PC-3 (cell line): ENCODE measurements around the gene COX17. TPM values are rescaled to one million over a fixed set of nuclear protein-coding genes. Genes with fewer than 3 reads are reported as not detected.

Experiments used
- ATAC-seq: fragments of 200-7000 bp; cut with Tn5 transposase; 2 replicates; pipeline ENCODE4 v1.9.1; 2020; ENCODE audit warnings: mild to moderate bottlenecking, moderate library complexity
- BruUV-seq: library from RNA; stranded (reverse); fragments of 400-500 nt; replicated peaks from 2 replicates; lab custom pipeline; 2021; lab: Mats Ljungman, UMichigan
- CTCF ChIA-PET: fragments of 300-600 bp; sonication (Branson Sonifier 250); formaldehyde crosslinking; loops from one replicate; lab custom pipeline; 2022; ENCODE audit warnings: antibody characterized with exemption; lab: Charles Lee
- POLR2A ChIA-PET: fragments of 300-600 bp; sonication (Branson Sonifier 250); formaldehyde crosslinking; loops from one replicate; lab custom pipeline; 2022; ENCODE audit warnings: antibody characterized with exemption; ENCODE audit not compliant: unreplicated experiment; lab: Charles Lee
- DNase-seq: peaks from one replicate; pipeline ENCODE4 v3.0.0-alpha.2; 2015
- H2AFZ ChIP-seq: fragments of 300-600 bp; sonication (generic); 2 replicates; pipeline ENCODE4 v1.6.0; 2016; ENCODE audit warnings: antibody characterized with exemption, low read length
- H3F3A ChIP-seq: fragments of 300-600 bp; sonication (generic); one replicate; pipeline ENCODE4 v1.6.0; 2017; ENCODE audit warnings: antibody characterized with exemption, low read length, control low read depth, mild to moderate bottlenecking; ENCODE audit not compliant: unreplicated experiment
- H3K27ac ChIP-seq: fragments of 300-600 bp; sonication (generic); 2 replicates; pipeline ENCODE4 v1.5.1; 2016; ENCODE audit warnings: mild to moderate bottlenecking, low read length
- H3K27me3 ChIP-seq: fragments of 300-600 bp; sonication (generic); 2 replicates; pipeline ENCODE4 v1.6.1; 2016; ENCODE audit warnings: low read length, mixed read lengths
- H3K36me3 ChIP-seq: fragments of 300-600 bp; sonication (generic); 2 replicates; pipeline ENCODE4 v1.6.1; 2016; ENCODE audit warnings: low read depth, mixed run types, low read length, mixed read lengths
- H3K4me1 ChIP-seq: fragments of 300-600 bp; sonication (generic); 2 replicates; pipeline ENCODE4 v1.5.1; 2016; ENCODE audit warnings: low read length; ENCODE audit not compliant: insufficient read depth
- H3K4me2 ChIP-seq: fragments of 300-600 bp; sonication (generic); 2 replicates; pipeline ENCODE4 v1.6.0; 2016; ENCODE audit warnings: low read length
- H3K4me3 ChIP-seq: fragments of 300-600 bp; sonication (generic); 2 replicates; pipeline ENCODE4 v1.5.1; 2016; ENCODE audit warnings: mild to moderate bottlenecking, low read length, mixed read lengths
- H3K79me2 ChIP-seq: fragments of 300-600 bp; sonication (generic); 2 replicates; pipeline ENCODE4 v1.6.1; 2017; ENCODE audit warnings: low read length, mixed read lengths
- H3K9ac ChIP-seq: fragments of 300-600 bp; sonication (generic); 2 replicates; pipeline ENCODE4 v1.6.0; 2016; ENCODE audit warnings: mild to moderate bottlenecking, low read length
- H3K9me2 ChIP-seq: fragments of 300-600 bp; sonication (generic); replicated peaks from 2 replicates; pipeline ENCODE4 v1.6.1; 2016; ENCODE audit warnings: mixed run types, low read length, mixed read lengths
- H3K9me3 ChIP-seq: fragments of 300-600 bp; sonication (generic); 2 replicates; pipeline ENCODE4 v1.6.1; 2016; ENCODE audit warnings: low read length, mixed read lengths
- H4K20me1 ChIP-seq: fragments of 300-600 bp; sonication (generic); 2 replicates; pipeline ENCODE4 v1.6.1; 2016; ENCODE audit warnings: low read length, mixed read lengths
- EZH2 ChIP-seq: fragments of 300-600 bp; sonication (generic); IDR thresholded peaks from one replicate; pipeline ENCODE4 v1.6.1; 2017; ENCODE audit warnings: antibody characterized with exemption, mild to moderate bottlenecking, low read length; ENCODE audit not compliant: unreplicated experiment
- EZH2phosphoT487 ChIP-seq: fragments of 300-600 bp; sonication (generic); IDR thresholded peaks from 2 replicates; pipeline ENCODE4 v1.6.1; 2018; ENCODE audit warnings: mild to moderate bottlenecking, antibody characterized with exemption, low read length, borderline replicate concordance
- intact Hi-C: fragments of 100-400 bp; cut with micrococcal nuclease; formaldehyde crosslinking; loops from 2 replicates; pipeline ENCODE4 v1.9.0; 2023
- total RNA-seq: library from RNA; depleted of rRNA; stranded (reverse); fragments of >200 nt; gene quantifications from 2 replicates; pipeline ENCODE4 v1.2.3, GENCODE V29; 2014
- TF ChIP-seq, protein P1 (sequence below): fragments of 300-600 bp; sonication (generic); conservative IDR thresholded peaks from 2 replicates; pipeline ENCODE4 v1.5.1; 2017; ENCODE audit warnings: antibody characterized with exemption, low read depth, mild to moderate bottlenecking, low read length

Gene COX17
- total RNA-seq, 1 experiment from 2014 or later: 159 TPM

DNA sequence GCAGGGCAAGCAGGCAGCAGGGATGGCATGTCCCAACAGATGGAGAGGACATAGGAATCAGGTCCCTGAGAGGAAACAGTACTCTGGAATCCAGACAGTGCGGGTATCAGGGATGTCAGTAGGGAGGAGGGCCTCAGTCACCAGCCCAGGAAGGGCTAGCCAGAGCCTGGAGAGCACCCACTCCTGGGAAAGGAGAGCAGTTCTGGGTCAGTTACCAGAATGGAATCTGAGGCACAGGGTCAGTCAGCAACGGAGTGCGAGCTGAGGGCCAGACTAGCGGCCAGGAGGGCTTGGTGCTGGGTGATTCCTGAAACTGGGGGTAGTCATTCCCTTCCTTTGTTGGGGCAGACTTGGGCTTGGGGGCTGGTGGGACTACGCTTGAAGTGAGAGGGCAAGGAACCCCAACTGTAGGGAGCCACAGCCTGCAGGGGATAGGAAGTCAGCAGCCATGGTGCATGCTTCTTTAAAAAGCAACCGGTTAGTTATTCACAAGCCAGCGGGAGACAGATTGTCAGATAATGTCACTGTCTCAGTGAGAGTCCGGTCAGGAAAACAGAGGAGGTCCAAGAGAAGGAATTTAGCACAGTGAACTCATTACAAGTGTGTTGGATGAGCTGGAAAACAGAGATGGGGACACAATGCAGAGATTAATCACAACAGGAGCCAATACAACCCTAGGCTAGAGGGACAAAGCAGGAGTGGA is 51.6 kb downstream of the COX17 start:
- Histone ChIP-seq H3K27ac (no peak overlapping the region), H3K4me1 (peaks cover 24% of the 10 kb centered on the region), H3K9me3 (no peaks in the 10 kb centered on the region), H3K36me3 (no peaks in the 10 kb centered on the region), H3K27me3 (no peaks in the 10 kb centered on the region), H3K79me2 (no peaks in the 10 kb centered on the region), H3K9ac (no peak overlapping the region), H3K9me2 (no peaks in the 10 kb centered on the region), H3K4me2 (no peak overlapping the region), H3F3A (no peaks in the 10 kb centered on the region), H4K20me1 (no peaks in the 10 kb centered on the region), H3K4me3 (no peak overlapping the region), H2AFZ (no peak overlapping the region)
- no peak for ATAC-seq
- no peak for TF ChIP-seq EZH2phosphoT487
- no peak for TF ChIP-seq EZH2
- TF ChIP-seq, protein P1, sequence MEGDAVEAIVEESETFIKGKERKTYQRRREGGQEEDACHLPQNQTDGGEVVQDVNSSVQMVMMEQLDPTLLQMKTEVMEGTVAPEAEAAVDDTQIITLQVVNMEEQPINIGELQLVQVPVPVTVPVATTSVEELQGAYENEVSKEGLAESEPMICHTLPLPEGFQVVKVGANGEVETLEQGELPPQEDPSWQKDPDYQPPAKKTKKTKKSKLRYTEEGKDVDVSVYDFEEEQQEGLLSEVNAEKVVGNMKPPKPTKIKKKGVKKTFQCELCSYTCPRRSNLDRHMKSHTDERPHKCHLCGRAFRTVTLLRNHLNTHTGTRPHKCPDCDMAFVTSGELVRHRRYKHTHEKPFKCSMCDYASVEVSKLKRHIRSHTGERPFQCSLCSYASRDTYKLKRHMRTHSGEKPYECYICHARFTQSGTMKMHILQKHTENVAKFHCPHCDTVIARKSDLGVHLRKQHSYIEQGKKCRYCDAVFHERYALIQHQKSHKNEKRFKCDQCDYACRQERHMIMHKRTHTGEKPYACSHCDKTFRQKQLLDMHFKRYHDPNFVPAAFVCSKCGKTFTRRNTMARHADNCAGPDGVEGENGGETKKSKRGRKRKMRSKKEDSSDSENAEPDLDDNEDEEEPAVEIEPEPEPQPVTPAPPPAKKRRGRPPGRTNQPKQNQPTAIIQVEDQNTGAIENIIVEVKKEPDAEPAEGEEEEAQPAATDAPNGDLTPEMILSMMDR: no peak
- POLR2A ChIA-PET: no interaction called here
- no peak for DNase-seq
- intact Hi-C loops: loop anchor here (5.0 kb wide), 1 partner anchor 48 kb away; the partner anchor contains the start of gene ADPRH
- no TSS peak for BruUV-seq
- CTCF ChIA-PET: no interaction called here

DNA sequence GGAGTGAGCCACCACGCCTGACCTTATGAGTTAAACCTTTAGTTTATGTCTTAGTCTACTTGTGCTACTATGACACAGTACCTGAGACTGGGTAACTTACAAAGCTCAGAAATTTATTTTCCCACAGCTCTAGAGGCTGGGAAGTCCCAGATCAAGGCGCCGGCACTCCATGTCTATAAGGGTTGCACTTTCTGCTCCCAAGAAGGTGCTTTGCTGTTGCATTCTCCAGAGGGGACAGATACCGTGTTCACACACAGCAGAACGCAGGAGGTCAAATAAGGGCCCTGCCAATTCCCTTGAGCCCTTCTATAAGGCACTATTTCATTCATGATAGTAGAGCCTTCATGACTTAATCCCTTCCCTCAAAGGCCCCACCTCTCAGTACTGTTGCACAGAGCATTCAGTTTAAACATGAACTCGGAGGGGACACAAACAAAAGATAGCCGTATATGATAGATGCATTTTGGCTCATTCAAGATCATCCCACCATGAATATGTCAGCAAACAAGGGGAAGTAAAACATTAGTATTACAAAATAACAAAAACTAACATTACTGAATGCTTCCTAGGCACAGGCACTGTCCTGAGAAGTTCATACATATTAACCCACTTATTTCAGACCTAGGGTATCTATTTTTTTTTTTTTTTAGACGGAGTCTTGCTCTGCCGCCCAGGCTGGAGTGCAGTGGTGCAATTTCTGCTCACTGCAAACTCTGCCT is 53.0 kb downstream of the COX17 start:
- no peaks in the 10 kb centered on the region for H3K9me2 ChIP-seq
- no peak for DNase-seq
- H3K27me3 ChIP-seq: no peaks in the 10 kb centered on the region
- H3K27ac ChIP-seq: no peak overlapping the region
- BruUV-seq: no TSS peak
- TF ChIP-seq EZH2phosphoT487: no peak
- no peak for TF ChIP-seq EZH2
- TF ChIP-seq, protein P1: no peak
- ChIA-PET CTCF (no interaction called here), POLR2A (no interaction called here)
- intact Hi-C loops: no loop called here
- no peaks in the 10 kb centered on the region for H3K9me3 ChIP-seq
- no peak for ATAC-seq
- no peaks in the 10 kb centered on the region for H3K36me3 ChIP-seq
- H4K20me1 ChIP-seq: no peaks in the 10 kb centered on the region
- no peak overlapping the region for H3K9ac ChIP-seq
- H3K79me2 ChIP-seq: no peaks in the 10 kb centered on the region
- H3K4me3 ChIP-seq: no peak overlapping the region
- H2AFZ ChIP-seq: no peak overlapping the region
- no peak overlapping the region for H3K4me2 ChIP-seq
- no peaks in the 10 kb centered on the region for H3F3A ChIP-seq
- peaks cover 17% of the 10 kb centered on the region for H3K4me1 ChIP-seq

DNA sequence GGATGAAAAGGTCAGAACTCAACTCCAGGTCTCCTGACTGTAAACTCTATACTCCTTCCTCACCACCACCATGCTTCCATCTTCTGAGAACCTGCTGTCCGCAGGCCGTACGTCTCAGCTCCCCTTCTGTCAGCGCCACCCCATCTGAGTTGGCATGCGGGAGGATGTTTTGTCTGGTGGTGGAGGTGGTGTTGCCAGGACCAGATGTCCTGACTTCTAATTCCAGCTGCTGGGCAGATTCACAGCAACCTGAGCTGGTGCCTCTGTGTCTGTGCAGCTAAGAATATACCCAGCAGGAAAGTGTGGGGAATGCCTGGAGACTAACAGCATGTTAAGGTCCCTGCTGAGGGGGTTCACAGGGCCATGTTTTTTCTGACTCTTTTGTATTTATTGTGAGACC is 56.3 kb downstream of the COX17 start:
- ATAC-seq: no peak
- Histone ChIP-seq H3K79me2 (no peaks in the 10 kb centered on the region), H3K9ac (no peak overlapping the region), H4K20me1 (no peaks in the 10 kb centered on the region), H3K9me2 (no peaks in the 10 kb centered on the region), H3K27me3 (no peaks in the 10 kb centered on the region), H3K36me3 (no peaks in the 10 kb centered on the region), H3K4me3 (no peak overlapping the region), H2AFZ (no peak overlapping the region), H3K4me1 (peaks cover 13% of the 10 kb centered on the region), H3K27ac (no peak overlapping the region), H3K9me3 (no peaks in the 10 kb centered on the region), H3K4me2 (no peak overlapping the region), H3F3A (no peaks in the 10 kb centered on the region)
- TF ChIP-seq, protein P1: no peak
- TF ChIP-seq EZH2: no peak
- TF ChIP-seq EZH2phosphoT487: no peak
- ChIA-PET POLR2A (no interaction called here), CTCF (no interaction called here)
- no peak for DNase-seq
- intact Hi-C loops: no loop called here
- no TSS peak for BruUV-seq
